GM19099 (cell line): Measurements from ENCODE around the gene SF3B5.
A peak's percentile ranks its signal among the peaks of the same experiment; 100 is the strongest.

Source experiments
- POLR2A ChIP-seq: IDR thresholded peaks from 3 replicates; pipeline ENCODE4 v1.6.1; 2011; ENCODE audit warnings: low read depth; ENCODE audit not compliant: insufficient read length; ENCODE audit errors: extremely low read depth

Gene SF3B5

DNA sequence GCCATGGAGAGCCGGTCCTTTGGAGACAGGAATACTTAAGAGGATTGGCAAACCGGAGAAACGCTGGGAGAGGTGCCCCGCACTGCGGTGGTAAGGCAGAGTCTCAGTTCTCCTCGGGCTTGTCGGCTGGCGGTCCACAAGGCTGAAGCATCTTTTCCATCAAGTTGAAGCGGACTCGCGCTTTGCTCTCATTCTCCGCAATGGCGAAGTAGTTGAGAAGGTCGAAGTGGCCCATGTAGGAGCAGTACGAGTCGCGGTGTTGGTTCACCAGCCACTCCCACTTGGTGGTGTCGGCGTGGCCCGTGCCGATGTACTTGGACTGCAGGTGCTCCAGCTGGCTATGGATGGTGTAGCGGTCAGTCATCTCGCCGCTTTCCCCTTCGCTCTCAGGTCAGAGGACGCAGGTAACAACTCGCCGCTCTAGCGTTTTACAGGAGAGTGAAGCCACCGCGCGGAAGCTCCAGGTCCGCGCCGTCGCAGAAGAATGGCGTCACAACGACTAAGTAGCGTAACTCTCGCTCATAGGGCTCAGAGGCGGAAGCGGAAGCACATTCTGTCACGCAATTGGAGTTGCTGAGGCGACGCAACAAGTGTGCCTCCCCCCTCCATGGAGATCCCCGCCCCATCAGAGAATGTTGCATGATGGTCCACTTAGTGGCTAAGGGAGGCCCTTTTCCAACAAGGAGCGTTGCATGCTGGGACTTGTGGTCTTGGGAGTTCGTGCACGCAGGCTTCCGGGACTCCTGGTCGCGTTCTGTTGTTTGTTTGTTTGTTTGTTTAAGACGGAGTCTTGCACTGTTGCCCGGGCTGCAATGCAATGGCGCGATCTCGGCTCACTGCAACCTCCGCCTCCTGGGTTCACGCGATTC lies at the start of gene SF3B5:
Gene SF3B5 (minus strand): TSS at position 440 of the 869 bp plus-strand sequence. CDS start 76 bp downstream, at position 364.
- peak; percentile 95 for TF ChIP-seq POLR2A

DNA sequence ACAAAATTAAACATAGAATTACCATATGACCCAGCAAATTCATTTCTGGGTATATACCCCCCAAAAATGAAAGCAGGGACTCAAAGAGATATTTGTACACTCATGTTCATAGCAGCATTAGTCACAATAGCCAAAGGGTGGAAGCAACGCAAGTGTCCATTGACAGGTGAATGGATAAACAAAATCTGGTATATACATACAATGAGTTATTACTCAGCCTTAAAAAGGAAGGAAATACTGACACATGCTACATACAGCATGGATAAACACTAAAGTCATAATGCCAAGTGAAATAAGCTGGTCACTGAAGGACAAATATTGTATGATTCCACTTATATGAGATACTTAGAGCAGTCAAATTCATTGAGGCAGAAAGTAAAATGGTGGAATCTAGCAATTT lies 49.6 kb upstream of the SF3B5 start:
- TF ChIP-seq POLR2A = no peak

DNA sequence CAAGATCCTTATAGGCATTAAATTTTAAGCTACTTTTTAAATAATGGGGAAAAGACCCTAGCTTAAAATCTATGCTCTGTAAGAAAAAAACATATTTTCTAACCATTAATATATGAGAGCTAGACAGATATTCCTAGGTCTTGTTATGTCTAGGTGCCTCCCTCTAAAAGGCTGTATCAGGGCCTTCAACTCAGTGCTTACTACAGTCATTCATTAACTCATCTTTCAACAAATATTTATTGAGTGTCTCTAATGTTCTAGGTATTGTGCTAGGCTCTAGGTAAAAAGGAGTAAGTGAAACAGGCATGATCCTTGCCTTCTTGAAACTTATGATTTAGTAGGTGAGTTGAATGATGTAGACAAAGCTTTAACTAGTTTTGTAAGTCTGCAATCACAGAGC lies 48.5 kb upstream of the SF3B5 start:
- TF ChIP-seq POLR2A = no peak

DNA sequence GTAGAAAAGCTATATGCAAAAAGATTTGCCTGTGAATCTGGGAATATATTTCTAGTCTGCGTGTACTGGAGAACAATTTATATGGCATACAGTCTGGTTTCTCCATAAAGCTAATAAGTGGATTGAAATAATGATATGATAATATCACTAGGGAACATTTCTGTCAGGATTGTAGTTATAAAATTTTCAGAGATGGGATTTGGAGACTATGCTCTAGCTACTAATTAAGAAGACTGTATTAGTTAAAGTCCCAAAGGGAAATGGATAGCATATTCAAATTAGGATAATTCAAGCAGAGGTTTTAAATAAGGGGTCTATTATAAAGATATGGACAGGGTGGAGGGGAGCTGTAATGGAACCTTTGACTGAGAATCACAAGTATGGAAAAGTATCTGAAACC lies 47.7 kb upstream of the SF3B5 start:
- TF ChIP-seq POLR2A = no peak

DNA sequence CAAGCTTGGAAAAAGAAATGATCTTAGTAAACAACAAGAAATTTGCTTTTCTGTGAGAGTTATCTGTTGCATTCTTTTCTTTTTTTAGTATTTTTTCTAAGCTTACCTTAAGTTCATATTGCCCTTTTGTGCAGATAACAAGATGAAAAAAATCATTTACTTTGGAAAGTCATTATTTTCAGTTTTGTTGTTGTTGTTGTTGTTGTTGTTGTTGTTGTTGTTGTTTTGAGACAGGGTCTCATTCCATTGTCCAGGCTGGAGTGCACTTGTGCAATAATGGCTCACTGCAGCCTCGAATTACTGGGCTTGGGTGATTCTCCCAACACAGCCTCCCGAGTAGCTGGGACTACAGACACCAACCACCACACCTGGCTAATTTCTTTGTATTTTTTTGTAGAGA lies 46.1 kb upstream of the SF3B5 start:
- TF ChIP-seq POLR2A = no peak

DNA sequence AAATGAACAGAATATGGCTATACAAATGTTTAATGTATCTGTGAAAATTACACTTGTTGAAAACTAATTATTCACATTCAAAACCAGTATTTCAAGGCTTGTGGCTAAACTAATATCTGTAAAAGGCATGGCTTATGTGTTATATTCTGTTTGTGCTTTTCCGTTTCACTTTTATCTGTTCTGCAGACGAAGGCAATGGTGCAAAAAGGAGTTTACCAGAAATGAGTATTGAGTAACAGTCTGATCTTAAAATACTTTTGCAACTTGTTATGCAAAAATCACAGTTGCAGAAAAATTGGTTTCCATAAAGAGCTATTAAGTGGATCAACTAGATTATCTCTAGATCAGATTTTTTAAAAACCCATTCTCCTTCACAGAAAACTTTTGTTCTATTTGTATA lies 45.5 kb upstream of the SF3B5 start:
- no peak for TF ChIP-seq POLR2A

GRCh38 chr6:144139817-144140216 lies 44.4 kb upstream of the SF3B5 start:
- TF ChIP-seq POLR2A = no peak

GRCh38 chr6:144138542-144138941 lies 43.2 kb upstream of the SF3B5 start:
- TF ChIP-seq POLR2A = no peak

GRCh38 chr6:144134737-144135136 lies 39.4 kb upstream of the SF3B5 start:
- no peak for TF ChIP-seq POLR2A

GRCh38 chr6:144134176-144134575 lies 38.8 kb upstream of the SF3B5 start:
- TF ChIP-seq POLR2A = no peak

DNA sequence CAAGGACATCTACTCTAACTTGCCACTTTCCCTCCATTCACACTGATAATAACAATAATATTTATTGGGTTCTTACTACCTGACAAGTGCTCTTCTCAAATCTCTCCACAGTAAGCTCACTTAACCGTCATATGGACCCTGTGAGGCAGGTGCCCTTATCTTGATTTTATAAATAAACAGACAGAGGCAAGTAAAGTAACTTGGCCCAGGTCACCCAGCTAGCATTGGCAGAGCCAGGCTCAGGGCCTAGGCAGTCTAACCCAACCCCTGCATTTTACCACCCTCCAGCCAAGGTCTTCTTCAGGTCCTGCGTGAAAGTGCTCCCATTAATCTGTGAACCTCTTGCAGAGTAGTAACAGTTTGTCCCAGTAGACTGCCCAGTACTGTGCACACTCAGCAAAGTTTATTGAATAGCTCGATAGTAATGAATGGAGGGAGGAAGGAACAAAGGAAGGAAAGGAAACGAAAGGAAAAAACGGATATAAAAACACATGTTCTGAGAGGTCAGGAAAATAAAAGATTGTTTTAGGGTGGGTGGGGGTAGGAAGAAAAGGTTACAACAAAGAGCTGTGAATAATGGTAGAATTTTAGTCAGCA lies 38.0 kb upstream of the SF3B5 start:
- TF ChIP-seq POLR2A = no peak

DNA sequence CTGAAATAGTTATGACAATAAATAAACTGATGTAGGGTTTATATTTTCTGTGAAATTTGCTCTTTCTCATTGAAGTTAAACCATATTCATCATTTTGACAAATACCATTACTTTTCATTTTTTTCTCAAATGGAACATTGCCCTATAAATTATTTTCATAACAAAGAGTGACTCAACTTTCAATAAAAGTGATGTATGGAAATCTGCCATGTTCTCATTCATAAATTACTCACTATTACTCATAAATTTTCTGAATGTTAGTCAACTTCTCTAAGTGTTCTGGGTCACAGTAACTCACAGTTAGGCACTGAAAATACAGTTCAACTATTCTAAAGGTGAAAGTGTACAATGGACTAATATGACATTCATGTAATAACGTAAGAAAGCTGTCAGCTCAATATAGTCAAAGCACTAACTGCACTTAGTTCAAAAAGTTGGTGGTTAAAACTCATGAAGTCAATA lies 35.9 kb upstream of the SF3B5 start:
- no peak for TF ChIP-seq POLR2A

DNA sequence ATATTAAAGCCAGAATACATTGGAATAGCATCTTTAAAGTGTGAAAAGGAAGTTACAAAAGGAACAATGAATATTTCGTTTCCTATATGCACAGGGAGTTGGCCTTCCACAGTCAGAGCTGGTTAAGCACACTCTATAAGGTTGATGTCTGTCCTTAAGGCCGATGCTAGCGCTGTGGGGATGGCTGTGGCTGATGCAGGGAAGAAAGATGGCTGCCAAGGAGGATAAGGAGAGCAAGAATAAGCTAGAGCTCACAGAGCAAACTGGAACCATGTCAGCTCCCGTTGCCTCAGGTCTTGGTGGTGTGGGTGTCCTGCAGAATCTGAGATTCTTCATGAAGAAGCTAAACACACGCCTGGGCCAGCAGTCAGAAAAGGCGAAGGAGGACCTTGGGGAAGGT lies 34.1 kb upstream of the SF3B5 start:
- TF ChIP-seq POLR2A = no peak

- no peak for TF ChIP-seq POLR2A
Measured at GRCh38 chr6:144127097-144127496, 31.7 kb upstream of the SF3B5 start.

DNA sequence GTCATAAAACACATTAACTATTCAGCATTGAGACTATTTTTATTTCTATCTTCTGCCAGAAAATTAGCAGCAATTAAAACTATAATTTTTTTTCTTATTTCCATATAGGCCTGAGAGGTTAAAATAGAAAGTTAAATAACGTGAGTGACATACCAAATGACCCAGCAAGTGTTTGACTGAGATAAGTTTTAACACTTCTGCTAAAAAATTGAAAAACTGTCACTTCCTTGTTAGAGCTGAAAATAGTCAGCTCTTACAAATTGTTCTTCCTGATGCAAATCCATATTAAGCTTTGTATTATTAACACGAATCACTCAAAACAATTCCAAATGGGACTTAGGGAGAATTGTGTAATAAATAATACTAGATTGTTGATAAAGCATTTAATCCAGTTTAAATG lies 28.5 kb upstream of the SF3B5 start:
- TF ChIP-seq POLR2A = no peak

- TF ChIP-seq POLR2A = no peak
Measured at GRCh38 chr6:144123421-144123820, 28.0 kb upstream of the SF3B5 start.
